ENCODE results near the gene OR5H15. TPM values are rescaled to one million over a fixed set of nuclear protein-coding genes. Genes with fewer than 3 reads are reported as not detected.
"Not testable (repeated sequence)": the region's sequence is repeated elsewhere in the genome, so short reads cannot be mapped to it uniquely, and the experiment has no call there.

OR5H15 gene
- total RNA-seq, 4 donors from 2014 or later, result not detected

GRCh38 chr3:98148751-98149150 is 17.7 kb upstream of the OR5H15 start:
- intact Hi-C loops (cut with DNase I), result no loop called here
- no peaks in the 10 kb centered on the region for H3K27me3 ChIP-seq
- no peak overlapping the region for H3K27ac ChIP-seq
- no peaks in the 10 kb centered on the region for H3K4me1 ChIP-seq
- no peak for DNase-seq
- H3K9me3 ChIP-seq, result no peaks in the 10 kb centered on the region
- no peak overlapping the region for H3K4me3 ChIP-seq
- TF ChIP-seq CTCF (IDR thresholded peaks at IDR 0.05) (no peak), POLR2A (IDR thresholded peaks at IDR 0.05) (no peak)
- H3K36me3 ChIP-seq, result no peaks in the 10 kb centered on the region
- WGBS, 2 donors, result 62% methylated on average over 3 of the region's 3 CpGs

GRCh38 chr3:98149456-98149855 is 17.0 kb upstream of the OR5H15 start:
- H3K36me3 ChIP-seq; H3K4me3 ChIP-seq; H3K27me3 ChIP-seq; H3K4me1 ChIP-seq; H3K9me3 ChIP-seq; intact Hi-C loops (cut with DNase I); H3K27ac ChIP-seq; DNase-seq: not testable (repeated sequence)
- 83 to 87% methylated on average over 4 of the region's 4 CpGs for WGBS, 2 donors

GRCh38 chr3:98151241-98151640 is 15.3 kb upstream of the OR5H15 start:
- H3K36me3 ChIP-seq, result no peaks in the 10 kb centered on the region

GRCh38 chr3:98171071-98171470 is 4.6 kb downstream of the OR5H15 start:
- WGBS, 2 donors, result 19 to 40% methylated on average over 1 of the region's 1 CpG
- intact Hi-C loops (cut with DNase I), result no loop called here

More at GRCh38 chr3:98151241-98151640, 15.3 kb upstream of the OR5H15 start:
- intact Hi-C loops (cut with DNase I), result no loop called here
- DNase-seq, result no peak
- Histone ChIP-seq H3K27ac (no peak overlapping the region), H3K9me3 (no peaks in the 10 kb centered on the region), H3K4me1 (no peaks in the 10 kb centered on the region), H3K27me3 (no peaks in the 10 kb centered on the region), H3K4me3 (no peak overlapping the region)
- WGBS, 2 donors, result 65 to 74% methylated on average over 5 of the region's 5 CpGs
- no peak for TF ChIP-seq CTCF (IDR thresholded peaks at IDR 0.05)

GRCh38 chr3:98172621-98173020 is 6.1 kb downstream of the OR5H15 start:
- Histone ChIP-seq H3K4me3 (no peak overlapping the region), H3K27me3 (no peaks in the 10 kb centered on the region), H3K36me3 (no peaks in the 10 kb centered on the region), H3K27ac (no peak overlapping the region), H3K9me3 (no peaks in the 10 kb centered on the region), H3K4me1 (no peaks in the 10 kb centered on the region)
- TF ChIP-seq POLR2A (IDR thresholded peaks at IDR 0.05) (no peak), CTCF (IDR thresholded peaks at IDR 0.05) (no peak)
- DNase-seq, result no peak
- intact Hi-C loops (cut with DNase I), result no loop called here
- 67 to 77% methylated on average over 7 of the region's 7 CpGs for WGBS, 2 donors

More at GRCh38 chr3:98171071-98171470, 4.6 kb downstream of the OR5H15 start:
- H3K36me3 ChIP-seq, result no peaks in the 10 kb centered on the region
- H3K9me3 ChIP-seq, result no peaks in the 10 kb centered on the region
- H3K4me3 ChIP-seq, result no peak overlapping the region
- TF ChIP-seq CTCF (IDR thresholded peaks at IDR 0.05) (no peak), POLR2A (IDR thresholded peaks at IDR 0.05) (no peak)
- no peaks in the 10 kb centered on the region for H3K27me3 ChIP-seq
- no peaks in the 10 kb centered on the region for H3K4me1 ChIP-seq
- H3K27ac ChIP-seq, result no peak overlapping the region
- DNase-seq, result no peak

GRCh38 chr3:98180319-98180890 is 13.9 kb downstream of the OR5H15 start:
- H3K4me1 ChIP-seq, result no peaks in the 10 kb centered on the region
- no peak for DNase-seq
- no peaks in the 10 kb centered on the region for H3K36me3 ChIP-seq
- H3K9me3 ChIP-seq, result no peaks in the 10 kb centered on the region
- 59 to 75% methylated on average over 3 of the region's 3 CpGs for WGBS, 2 donors
- intact Hi-C loops (cut with DNase I), result no loop called here
- TF ChIP-seq POLR2A (IDR thresholded peaks at IDR 0.05) (no peak), CTCF (IDR thresholded peaks at IDR 0.05) (no peak)
- no peak overlapping the region for H3K27ac ChIP-seq
- H3K4me3 ChIP-seq, result no peak overlapping the region
- H3K27me3 ChIP-seq, result no peaks in the 10 kb centered on the region

Measured in esophagus squamous epithelium (tissue), 5 donors.